HL-60 (cell line): ENCODE data around the gene OR5H15.
"Not testable (repeated sequence)": the region's sequence is repeated elsewhere in the genome, so short reads cannot be mapped to it uniquely, and the experiment has no call there.

Experiments
- DNase-seq, 2 experiments: peaks; one replicate each; pipeline ENCODE4 v3.0.0-alpha.2; 2010 to 2020; ENCODE audit warnings: low read depth in 1 of 2, low spot score in 1 of 2
- H3K27ac ChIP-seq: fragments of 250-450 bp; sonication (Bioruptor Pico); replicated peaks from 2 replicates; pipeline ENCODE4 v1.5.1; 2020; ENCODE audit warnings: mild to moderate bottlenecking, moderate library complexity
- H3K27me3 ChIP-seq: fragments of 250-450 bp; sonication (Bioruptor Pico); 2 replicates; pipeline ENCODE4 v1.5.1; 2021; ENCODE audit warnings: mild to moderate bottlenecking, moderate library complexity; ENCODE audit not compliant: insufficient read depth, poor library complexity, severe bottlenecking
- H3K4me3 ChIP-seq: replicated peaks from 2 replicates; pipeline ENCODE4 v1.5.1; 2011; ENCODE audit warnings: mild to moderate bottlenecking, control low read depth, low read length; ENCODE audit not compliant: insufficient read depth
- GABPA ChIP-seq: IDR thresholded peaks from 2 replicates; pipeline ENCODE4 v1.6.1; 2012; ENCODE audit warnings: low read depth
- POLR2AphosphoS5 ChIP-seq: IDR thresholded peaks from 2 replicates; pipeline ENCODE4 v1.6.1; 2012; ENCODE audit warnings: low read depth
- SPI1 ChIP-seq: IDR thresholded peaks from 2 replicates; pipeline ENCODE4 v1.6.1; 2012; ENCODE audit warnings: low read depth, mild to moderate bottlenecking, borderline replicate concordance
- long read RNA-seq: library from polyadenylated mRNA; unstranded; transcript quantifications from one replicate; pipeline ENCODE4 v2.0.0, GENCODE V29; 2020
- TF ChIP-seq, protein P1 (sequence below): IDR thresholded peaks from 2 replicates; pipeline ENCODE4 v1.6.1; 2012; ENCODE audit warnings: low read depth; ENCODE audit not compliant: insufficient replicate concordance
- TF ChIP-seq, protein P2 (sequence below): IDR thresholded peaks from one replicate; pipeline ENCODE4 v1.5.1; 2011; ENCODE audit warnings: low read length, control low read depth, inconsistent platforms; ENCODE audit not compliant: insufficient read depth

OR5H15 gene
- long read RNA-seq: 0 reads

- H3K27ac ChIP-seq: no peak within 1 kb of the TSS
- DNase-seq: no peak
- no peak for TF ChIP-seq SPI1
- TF ChIP-seq GABPA: no peak
- TF ChIP-seq, protein P1, sequence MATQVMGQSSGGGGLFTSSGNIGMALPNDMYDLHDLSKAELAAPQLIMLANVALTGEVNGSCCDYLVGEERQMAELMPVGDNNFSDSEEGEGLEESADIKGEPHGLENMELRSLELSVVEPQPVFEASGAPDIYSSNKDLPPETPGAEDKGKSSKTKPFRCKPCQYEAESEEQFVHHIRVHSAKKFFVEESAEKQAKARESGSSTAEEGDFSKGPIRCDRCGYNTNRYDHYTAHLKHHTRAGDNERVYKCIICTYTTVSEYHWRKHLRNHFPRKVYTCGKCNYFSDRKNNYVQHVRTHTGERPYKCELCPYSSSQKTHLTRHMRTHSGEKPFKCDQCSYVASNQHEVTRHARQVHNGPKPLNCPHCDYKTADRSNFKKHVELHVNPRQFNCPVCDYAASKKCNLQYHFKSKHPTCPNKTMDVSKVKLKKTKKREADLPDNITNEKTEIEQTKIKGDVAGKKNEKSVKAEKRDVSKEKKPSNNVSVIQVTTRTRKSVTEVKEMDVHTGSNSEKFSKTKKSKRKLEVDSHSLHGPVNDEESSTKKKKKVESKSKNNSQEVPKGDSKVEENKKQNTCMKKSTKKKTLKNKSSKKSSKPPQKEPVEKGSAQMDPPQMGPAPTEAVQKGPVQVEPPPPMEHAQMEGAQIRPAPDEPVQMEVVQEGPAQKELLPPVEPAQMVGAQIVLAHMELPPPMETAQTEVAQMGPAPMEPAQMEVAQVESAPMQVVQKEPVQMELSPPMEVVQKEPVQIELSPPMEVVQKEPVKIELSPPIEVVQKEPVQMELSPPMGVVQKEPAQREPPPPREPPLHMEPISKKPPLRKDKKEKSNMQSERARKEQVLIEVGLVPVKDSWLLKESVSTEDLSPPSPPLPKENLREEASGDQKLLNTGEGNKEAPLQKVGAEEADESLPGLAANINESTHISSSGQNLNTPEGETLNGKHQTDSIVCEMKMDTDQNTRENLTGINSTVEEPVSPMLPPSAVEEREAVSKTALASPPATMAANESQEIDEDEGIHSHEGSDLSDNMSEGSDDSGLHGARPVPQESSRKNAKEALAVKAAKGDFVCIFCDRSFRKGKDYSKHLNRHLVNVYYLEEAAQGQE: no peak
- no peak for TF ChIP-seq POLR2AphosphoS5
- TF ChIP-seq, protein P2, sequence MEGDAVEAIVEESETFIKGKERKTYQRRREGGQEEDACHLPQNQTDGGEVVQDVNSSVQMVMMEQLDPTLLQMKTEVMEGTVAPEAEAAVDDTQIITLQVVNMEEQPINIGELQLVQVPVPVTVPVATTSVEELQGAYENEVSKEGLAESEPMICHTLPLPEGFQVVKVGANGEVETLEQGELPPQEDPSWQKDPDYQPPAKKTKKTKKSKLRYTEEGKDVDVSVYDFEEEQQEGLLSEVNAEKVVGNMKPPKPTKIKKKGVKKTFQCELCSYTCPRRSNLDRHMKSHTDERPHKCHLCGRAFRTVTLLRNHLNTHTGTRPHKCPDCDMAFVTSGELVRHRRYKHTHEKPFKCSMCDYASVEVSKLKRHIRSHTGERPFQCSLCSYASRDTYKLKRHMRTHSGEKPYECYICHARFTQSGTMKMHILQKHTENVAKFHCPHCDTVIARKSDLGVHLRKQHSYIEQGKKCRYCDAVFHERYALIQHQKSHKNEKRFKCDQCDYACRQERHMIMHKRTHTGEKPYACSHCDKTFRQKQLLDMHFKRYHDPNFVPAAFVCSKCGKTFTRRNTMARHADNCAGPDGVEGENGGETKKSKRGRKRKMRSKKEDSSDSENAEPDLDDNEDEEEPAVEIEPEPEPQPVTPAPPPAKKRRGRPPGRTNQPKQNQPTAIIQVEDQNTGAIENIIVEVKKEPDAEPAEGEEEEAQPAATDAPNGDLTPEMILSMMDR: no peak
- H3K4me3 ChIP-seq: no peak within 1 kb of the TSS
- no peaks in the 10 kb centered on the region for H3K27me3 ChIP-seq
Observed at GRCh38 chr3:98166396-98166795, at the start of gene OR5H15. TSS of gene OR5H15 (plus strand) at chr3:98166696. CDS start at chr3:98168700, 2,004 bp downstream.

- TF ChIP-seq POLR2AphosphoS5 (no peak), GABPA (no peak), SPI1 (no peak)
- TF ChIP-seq, protein P2: no peak
- TF ChIP-seq, protein P1: no peak
- no peak for DNase-seq
- Histone ChIP-seq H3K4me3 (no peak within 1 kb of the TSS), H3K27me3 (no peaks in the 10 kb centered on the region), H3K27ac (no peak within 1 kb of the TSS)
Observed at GRCh38 chr3:98130421-98130820, 36.1 kb upstream of the OR5H15 start, which contains the start of gene OR5H1. TSS of gene OR5H1 (plus strand) at chr3:98130721. CDS start at chr3:98132698, 1,977 bp downstream.

GRCh38 chr3:98136631-98137030 lies 29.9 kb upstream of the OR5H15 start:
- H3K27ac ChIP-seq: no peak overlapping the region
- DNase-seq: no peak
- H3K27me3 ChIP-seq: no peaks in the 10 kb centered on the region
- TF ChIP-seq, protein P1: no peak
- no peak for TF ChIP-seq POLR2AphosphoS5
- H3K4me3 ChIP-seq: no peak overlapping the region

DNA sequence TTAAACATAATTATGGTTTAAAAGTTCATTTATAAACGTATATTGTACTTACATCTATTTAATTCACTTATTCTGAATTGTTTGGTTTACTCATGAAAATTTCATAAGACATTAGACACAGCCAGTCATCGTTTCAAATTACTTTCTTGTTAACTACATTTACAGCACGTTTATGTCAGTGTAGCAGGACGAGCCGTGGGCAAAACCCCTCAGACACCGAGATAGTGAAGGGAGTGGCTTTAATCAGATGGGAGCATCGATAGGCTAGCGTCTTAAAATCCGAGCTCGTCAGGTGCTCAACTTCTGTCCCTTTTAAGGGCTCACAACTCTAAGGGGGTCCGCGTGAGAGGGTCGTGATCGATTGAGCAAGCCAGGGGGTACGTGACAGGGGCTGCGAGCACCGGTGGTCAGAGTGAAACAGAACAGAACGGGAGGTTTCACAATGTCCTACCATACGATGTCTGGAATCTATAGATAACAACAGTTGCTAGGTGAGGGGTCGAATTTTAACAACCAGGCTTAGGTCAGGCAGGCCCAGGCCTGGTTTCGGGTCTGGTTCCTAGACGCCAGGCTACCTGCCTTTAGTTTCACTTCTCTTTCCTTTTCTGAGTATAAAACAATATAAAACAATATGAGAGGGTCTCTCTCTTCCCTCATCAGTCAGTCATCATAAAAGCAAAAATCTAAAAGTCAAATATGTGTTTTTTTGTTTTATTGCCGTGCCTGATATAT lies 28.5 kb upstream of the OR5H15 start:
- not testable (repeated sequence) for H3K27ac ChIP-seq, H3K27me3 ChIP-seq, H3K4me3 ChIP-seq, DNase-seq
